B cell (primary cell): ENCODE measurements around the gene RDH11. TPM values are rescaled to one million over a fixed set of nuclear protein-coding genes. Genes with fewer than 3 reads are reported as not detected.
A peak's percentile ranks its signal among the peaks of the same experiment; 100 is the strongest.

Experiments used
- ATAC-seq: fragments of 200-7000 bp; cut with Tn5 transposase; one replicate; pipeline ENCODE4 v1.10.0; 2021; ENCODE audit warnings: low read depth, mild to moderate bottlenecking, moderate number of reproducible peaks, moderate library complexity
- CTCF ChIA-PET: fragments of 350-600 bp; sonication (Branson Sonifier 250); formaldehyde crosslinking; loops from one replicate; lab custom pipeline; 2021; ENCODE audit warnings: antibody characterized with exemption, inconsistent platforms; lab: Charles Lee
- POLR2A ChIA-PET: fragments of 350-600 bp; sonication (Branson Sonifier 250); formaldehyde crosslinking; loops from one replicate; lab custom pipeline; 2021; ENCODE audit warnings: antibody characterized with exemption; lab: Charles Lee
- DNase-seq: peaks from one replicate; pipeline ENCODE4 v3.0.0; 2013
- H2AFZ ChIP-seq: 2 replicates; pipeline ENCODE4 v1.6.1; 2012; ENCODE audit warnings: mild to moderate bottlenecking, low read depth, low read length; ENCODE audit not compliant: insufficient read depth, poor library complexity, severe bottlenecking
- H3K27ac ChIP-seq, 2 donors: 1 replicate in 1 of 2; 2 replicates in 1 of 2; pipeline ENCODE4 v1.5.1; 2012 to 2013; ENCODE audit warnings: low read length in 2 of 2, mild to moderate bottlenecking in 2 of 2, moderate library complexity in 1 of 2
- H3K27me3 ChIP-seq, 4 experiments: fragments of 200-600 bp in 1 of 4; sonication (generic) in 1 of 4; replicated peaks in 1 of 4; 1 replicate in 2 of 4; 2 replicates in 2 of 4; pipeline versions ENCODE4 v1.6.1 to v1.7.0; 2013 to 2016; ENCODE audit warnings: low read length in 3 of 4, mild to moderate bottlenecking in 2 of 4, mixed read lengths in 1 of 4, moderate library complexity in 1 of 4; ENCODE audit not compliant: insufficient read depth in 4 of 4, control insufficient read depth in 3 of 4; ENCODE audit errors: control extremely low read depth in 1 of 4
- H3K36me3 ChIP-seq, 2 experiments: replicated peaks in 1 of 2; 1 replicate in 1 of 2; 2 replicates in 1 of 2; pipeline versions ENCODE4 v1.6.1 to v1.7.1; 2013; ENCODE audit warnings: low read length in 1 of 2; ENCODE audit not compliant: insufficient read depth in 2 of 2, control insufficient read depth in 1 of 2; ENCODE audit errors: control extremely low read depth in 1 of 2, extremely low read depth in 1 of 2
- H3K4me1 ChIP-seq, 2 donors: fragments of 200-600 bp in 1 of 2; sonication (generic) in 1 of 2; 1 replicate in 1 of 2; 2 replicates in 1 of 2; pipeline versions ENCODE4 v1.5.1 to v1.6.1; 2013 to 2017; ENCODE audit warnings: low read length in 2 of 2; ENCODE audit not compliant: control insufficient read depth in 2 of 2, insufficient read depth in 2 of 2
- H3K4me2 ChIP-seq: replicated peaks from 2 replicates; pipeline ENCODE3; 2012; ENCODE audit warnings: mild to moderate bottlenecking, low read depth, low read length; ENCODE audit not compliant: poor library complexity, severe bottlenecking
- H3K4me3 ChIP-seq, 5 experiments: fragments of 200-600 bp in 1 of 5; sonication (generic) in 1 of 5; 1 replicate in 3 of 5; 2 replicates in 2 of 5; pipeline versions ENCODE4 v1.5.1 to v1.7.0; 2011 to 2016; ENCODE audit warnings: low read length in 4 of 5, mild to moderate bottlenecking in 4 of 5, low read depth in 2 of 5, control low read depth in 1 of 5, moderate library complexity in 1 of 5; ENCODE audit not compliant: insufficient read depth in 1 of 5; ENCODE audit errors: control extremely low read depth in 1 of 5, extremely low read depth in 1 of 5
- H3K79me2 ChIP-seq: fragments of 200-600 bp; sonication (generic); one replicate; pipeline ENCODE4 v1.6.0; 2016; ENCODE audit warnings: low read length; ENCODE audit not compliant: control insufficient read depth, insufficient read depth
- H3K9ac ChIP-seq: fragments of 200-600 bp; sonication (generic); 2 replicates; pipeline ENCODE4 v1.6.1; 2017; ENCODE audit warnings: mild to moderate bottlenecking, low read length, moderate library complexity
- H3K9me3 ChIP-seq, 3 donors: one replicate each; pipeline versions ENCODE4 v1.6.1 to v1.7.1; 2013; ENCODE audit warnings: low read length in 2 of 3; ENCODE audit not compliant: control insufficient read depth in 2 of 3, insufficient read depth in 1 of 3; ENCODE audit errors: control extremely low read depth in 1 of 3
- H4K20me1 ChIP-seq: 2 replicates; pipeline ENCODE4 v1.6.0; 2012; ENCODE audit warnings: mild to moderate bottlenecking, low read length; ENCODE audit not compliant: insufficient read depth, control insufficient read depth, poor library complexity, severe bottlenecking
- H3K27ac Mint-ChIP-seq: one replicate; pipeline ENCODE4 v1.8.0; 2021; ENCODE audit warnings: mixed read lengths
- H3K27me3 Mint-ChIP-seq: one replicate; pipeline ENCODE4 v1.8.0; 2021; ENCODE audit warnings: mixed read lengths
- H3K4me1 Mint-ChIP-seq: one replicate; pipeline ENCODE4 v1.8.0; 2021; ENCODE audit warnings: mixed read lengths
- H3K4me3 Mint-ChIP-seq: one replicate; pipeline ENCODE4 v1.8.0; 2021; ENCODE audit warnings: mixed read lengths
- H3K9me3 Mint-ChIP-seq: one replicate; pipeline ENCODE4 v1.8.0; 2022; ENCODE audit warnings: mixed read lengths; ENCODE audit not compliant: insufficient read depth
- CTCF ChIP-seq: fragments of 200-600 bp; IDR thresholded peaks from one replicate; pipeline ENCODE4 v1.8.0; 2022; ENCODE audit warnings: antibody characterized with exemption, mild to moderate bottlenecking
- EZH2 ChIP-seq: IDR thresholded peaks from 2 replicates; pipeline ENCODE4 v1.6.1; 2012; ENCODE audit warnings: borderline replicate concordance, low read depth, mild to moderate bottlenecking, moderate library complexity, low read length; ENCODE audit not compliant: insufficient read depth, poor library complexity, severe bottlenecking
- WGBS: methylation state at CpG from one replicate; pipeline ENCODE4 v1.1.5; 2013; ENCODE audit warnings: missing lambda C conversion rate; ENCODE audit not compliant: insufficient coverage; 5-methylcytosine and 5-hydroxymethylcytosine counted together
- intact Hi-C: fragments of 100-400 bp; cut with micrococcal nuclease; formaldehyde crosslinking; loops from one replicate; pipeline ENCODE4 v1.10.0; 2022
- polyA minus RNA-seq: library from RNA; depleted of rRNA, polyadenylated mRNA; stranded (reverse); fragments of >200 nt; gene quantifications from 2 replicates; pipeline ENCODE4 v1.2.3, GENCODE V29; 2012
- polyA plus RNA-seq: library from polyadenylated mRNA; depleted of rRNA; stranded (reverse); fragments of >200 nt; gene quantifications from 2 replicates; pipeline ENCODE4 v1.2.3, GENCODE V29; 2012
- total RNA-seq, 2 donors: library from RNA; stranded (reverse); fragments of 120-200 nt in 1 of 2; gene quantifications; 1 replicate in 1 of 2; 2 replicates in 1 of 2; pipeline versions ENCODE4 v1.2.3 to v1.2.4, GENCODE V29; 2013 to 2022

RDH11 gene
- 32.8 and 35.4 TPM in 2 replicates for total RNA-seq
- total RNA-seq (2013): 36.3 TPM
- polyA plus RNA-seq: 35.2 and 37.0 TPM in 2 replicates
- polyA minus RNA-seq: 20.7 and 26.0 TPM in 2 replicates

GRCh38 chr14:67695394-67695949, at the start of gene RDH11:
Gene RDH11, minus strand, starts transcription at chr14:67695764. Its CDS starts 61 bp downstream, at chr14:67695703.
- ATAC-seq (peak; percentile 98), DNase-seq (peak; percentile 87)
- WGBS: 0% methylated on average over 24 of the region's 25 CpGs
- no peaks in the 10 kb centered on the region for H4K20me1 ChIP-seq
- peaks cover 0 to 16% of the 10 kb centered on the region in 2 experiments for H3K36me3 ChIP-seq
- Mint-ChIP-seq H3K27me3 (no peaks in the 10 kb centered on the region), H3K9me3 (no peaks in the 10 kb centered on the region), H3K4me1 (peaks cover 14% of the 10 kb centered on the region), H3K4me3 (peak within 1 kb of the TSS; percentile 96), H3K27ac (peak within 1 kb of the TSS; percentile 89)
- ChIA-PET CTCF (interaction anchor here (0.7 to 4.6 kb wide), 10 partner anchors 9 to 123 kb away, joined by 3 to 35 read pairs (median 4); partner anchors contain the start of gene PIGH), POLR2A (interaction anchor here (1.1 kb wide), 1 partner anchor 95 kb away, joined by 4 read pairs; the partner anchor contains the start of gene PIGH)
- peak within 1 kb of the TSS; percentile 92 for H3K4me2 ChIP-seq
- H2AFZ ChIP-seq: peak within 1 kb of the TSS; percentile 94
- intact Hi-C loops: loop anchor here (1.0 to 10.0 kb wide), 10 partner anchors 9 to 1922 kb away; partner anchors contain the start of genes ARG2, EIF2S1, ERH and GPHN
- TF ChIP-seq EZH2 (no peak), CTCF (no peak)
- no peaks in the 10 kb centered on the region for H3K9me3 ChIP-seq
- H3K27me3 ChIP-seq: no peaks in the 10 kb centered on the region
- H3K79me2 ChIP-seq: peaks cover 26% of the 10 kb centered on the region
- H3K27ac ChIP-seq: peak within 1 kb of the TSS; percentile 62 to 88
- peaks cover 6 to 13% of the 10 kb centered on the region in 2 donors for H3K4me1 ChIP-seq
- H3K4me3 ChIP-seq: peak within 1 kb of the TSS; percentile 77 to 97 (median 94)
- H3K9ac ChIP-seq: peak within 1 kb of the TSS; percentile 85

GRCh38 chr14:67744046-67744445, 48.5 kb upstream of the RDH11 start:
- intact Hi-C loops: no loop called here
- ATAC-seq: no peak
- no peak overlapping the region for H3K4me3 Mint-ChIP-seq

More at GRCh38 chr14:67744046-67744445, 48.5 kb upstream of the RDH11 start:
- no peak overlapping the region for H2AFZ ChIP-seq
- peaks cover 0 to 5% (median 0%) of the 10 kb centered on the region in 3 donors for H3K9me3 ChIP-seq
- no CpG with 5 or more reads among the region's 2 CpGs for WGBS
- no peaks in the 10 kb centered on the region for H3K4me1 ChIP-seq
- H3K4me2 ChIP-seq: no peak overlapping the region
- no peaks in the 10 kb centered on the region for H3K27me3 Mint-ChIP-seq
- H3K27ac Mint-ChIP-seq: no peak overlapping the region
- no peaks in the 10 kb centered on the region for H3K27me3 ChIP-seq
- TF ChIP-seq EZH2 (no peak), CTCF (no peak)
- ChIA-PET CTCF (no interaction called here), POLR2A (no interaction called here)
- peaks cover 0 to 1% of the 10 kb centered on the region in 2 experiments for H3K36me3 ChIP-seq
- H3K4me1 Mint-ChIP-seq: no peaks in the 10 kb centered on the region
- no peak overlapping the region for H3K9ac ChIP-seq
- no peak overlapping the region for H3K27ac ChIP-seq
- no peaks in the 10 kb centered on the region for H4K20me1 ChIP-seq
- H3K9me3 Mint-ChIP-seq: peaks cover 2% of the 10 kb centered on the region
- DNase-seq: no peak
- H3K4me3 ChIP-seq: no peak overlapping the region
- no peaks in the 10 kb centered on the region for H3K79me2 ChIP-seq
